GM12872 (cell line): ENCODE results near the gene CCDC97.

Experiments used
- TF ChIP-seq, protein P1 (sequence below): IDR thresholded peaks from 3 replicates; pipeline ENCODE4 v1.5.1; 2011; ENCODE audit warnings: low read depth, mild to moderate bottlenecking, low read length, moderate library complexity; ENCODE audit not compliant: insufficient read depth

Gene CCDC97

DNA sequence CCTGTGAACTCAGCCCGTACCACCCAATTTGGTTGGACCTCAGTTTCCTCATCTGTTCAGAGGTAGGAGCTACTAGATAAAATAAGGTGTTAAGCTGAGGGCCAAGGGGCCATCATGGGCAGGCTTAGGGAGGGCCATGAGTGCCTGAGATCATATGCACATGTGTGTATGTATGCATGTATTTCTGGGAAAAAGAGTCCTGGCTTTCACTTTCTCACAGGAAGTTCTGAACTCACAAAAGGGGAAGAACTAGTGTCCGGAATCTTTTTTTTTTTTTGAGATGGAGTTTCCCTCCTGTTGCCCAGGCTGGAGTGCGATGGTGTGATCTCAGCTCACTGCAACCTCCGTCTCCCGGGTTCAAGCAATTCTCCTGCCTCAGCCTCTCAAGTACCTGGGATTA lies 24.8 kb downstream of the CCDC97 start:
- TF ChIP-seq, protein P1, sequence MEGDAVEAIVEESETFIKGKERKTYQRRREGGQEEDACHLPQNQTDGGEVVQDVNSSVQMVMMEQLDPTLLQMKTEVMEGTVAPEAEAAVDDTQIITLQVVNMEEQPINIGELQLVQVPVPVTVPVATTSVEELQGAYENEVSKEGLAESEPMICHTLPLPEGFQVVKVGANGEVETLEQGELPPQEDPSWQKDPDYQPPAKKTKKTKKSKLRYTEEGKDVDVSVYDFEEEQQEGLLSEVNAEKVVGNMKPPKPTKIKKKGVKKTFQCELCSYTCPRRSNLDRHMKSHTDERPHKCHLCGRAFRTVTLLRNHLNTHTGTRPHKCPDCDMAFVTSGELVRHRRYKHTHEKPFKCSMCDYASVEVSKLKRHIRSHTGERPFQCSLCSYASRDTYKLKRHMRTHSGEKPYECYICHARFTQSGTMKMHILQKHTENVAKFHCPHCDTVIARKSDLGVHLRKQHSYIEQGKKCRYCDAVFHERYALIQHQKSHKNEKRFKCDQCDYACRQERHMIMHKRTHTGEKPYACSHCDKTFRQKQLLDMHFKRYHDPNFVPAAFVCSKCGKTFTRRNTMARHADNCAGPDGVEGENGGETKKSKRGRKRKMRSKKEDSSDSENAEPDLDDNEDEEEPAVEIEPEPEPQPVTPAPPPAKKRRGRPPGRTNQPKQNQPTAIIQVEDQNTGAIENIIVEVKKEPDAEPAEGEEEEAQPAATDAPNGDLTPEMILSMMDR = no peak

DNA sequence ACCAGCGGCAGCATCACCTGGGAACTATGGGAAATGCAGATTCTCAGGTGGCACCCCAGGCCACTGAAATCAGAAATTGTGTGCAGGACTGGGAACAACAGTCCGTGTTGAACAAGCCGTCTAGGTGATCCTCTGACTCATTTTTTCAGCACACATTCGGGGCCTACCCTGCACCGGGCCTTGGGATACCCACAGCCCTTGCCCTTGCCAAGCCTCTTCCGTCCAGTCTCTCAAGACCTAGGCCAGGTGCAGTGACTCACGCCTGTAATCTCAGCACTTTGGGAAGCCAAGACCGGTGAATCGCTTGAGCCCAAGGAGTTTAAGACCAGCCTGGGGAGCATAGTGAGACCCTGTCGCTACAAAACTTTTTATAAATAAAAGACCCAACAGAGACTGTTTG lies 25.5 kb downstream of the CCDC97 start:
- TF ChIP-seq, protein P1 = no peak

DNA sequence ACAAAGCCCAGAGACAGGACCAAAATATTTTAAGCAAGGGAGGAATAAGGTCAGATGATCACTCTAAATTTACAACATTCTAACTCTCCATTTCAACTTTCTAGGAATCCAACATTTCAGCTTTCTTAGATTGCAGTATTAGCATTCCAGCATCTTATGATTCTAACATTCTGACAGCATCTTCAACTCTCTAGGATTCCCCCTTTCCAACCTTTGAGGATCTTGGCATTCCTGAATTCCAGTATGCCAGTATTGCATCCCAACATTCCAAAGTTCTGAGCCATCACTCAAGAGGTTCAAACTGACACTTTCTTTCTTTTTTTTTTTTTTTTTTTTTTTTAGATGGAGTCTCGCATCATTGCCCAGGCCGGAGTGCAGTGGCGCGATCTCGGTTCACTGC lies 30.0 kb downstream of the CCDC97 start:
- TF ChIP-seq, protein P1 = no peak

DNA sequence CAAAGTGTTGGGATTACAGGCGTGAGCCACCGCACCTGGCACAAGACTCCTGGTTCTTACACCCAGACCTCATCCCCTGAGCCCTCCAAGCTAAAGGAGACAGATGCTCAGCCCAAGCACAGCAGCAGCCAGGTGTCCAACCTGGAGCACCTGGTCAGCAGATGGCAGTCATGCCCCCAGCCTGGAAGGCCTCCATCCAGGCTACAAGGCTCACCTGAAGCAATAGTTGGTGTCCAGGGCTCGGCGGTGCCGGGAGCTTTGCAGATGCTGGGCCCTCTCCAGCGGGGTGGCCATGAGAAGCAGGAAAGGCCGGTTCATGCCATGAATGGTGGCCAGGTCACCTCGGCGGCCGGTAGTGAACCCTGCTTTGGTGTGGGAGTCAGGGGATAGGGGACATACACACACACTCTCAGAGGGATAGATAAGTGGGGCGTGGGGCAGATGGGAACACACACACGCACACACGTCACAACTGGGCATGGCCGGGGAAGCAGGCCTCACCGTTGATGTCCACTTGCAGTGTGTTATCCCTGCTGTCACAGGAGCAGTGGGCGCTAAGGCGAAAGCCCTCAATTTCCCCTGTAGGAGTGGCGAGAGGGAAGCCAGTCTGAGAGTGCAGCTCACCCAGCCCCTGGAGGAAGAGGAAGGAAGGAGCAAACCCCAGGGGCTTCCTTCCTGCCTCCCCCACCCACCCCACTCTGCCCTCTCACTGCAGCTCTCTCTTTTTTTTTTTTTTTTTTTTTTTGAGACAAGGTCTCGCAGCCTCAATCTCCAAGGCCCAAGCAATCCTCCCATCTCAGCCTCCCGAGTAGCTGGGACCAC lies 31.9 kb downstream of the CCDC97 start:
- TF ChIP-seq, protein P1 = no peak

DNA sequence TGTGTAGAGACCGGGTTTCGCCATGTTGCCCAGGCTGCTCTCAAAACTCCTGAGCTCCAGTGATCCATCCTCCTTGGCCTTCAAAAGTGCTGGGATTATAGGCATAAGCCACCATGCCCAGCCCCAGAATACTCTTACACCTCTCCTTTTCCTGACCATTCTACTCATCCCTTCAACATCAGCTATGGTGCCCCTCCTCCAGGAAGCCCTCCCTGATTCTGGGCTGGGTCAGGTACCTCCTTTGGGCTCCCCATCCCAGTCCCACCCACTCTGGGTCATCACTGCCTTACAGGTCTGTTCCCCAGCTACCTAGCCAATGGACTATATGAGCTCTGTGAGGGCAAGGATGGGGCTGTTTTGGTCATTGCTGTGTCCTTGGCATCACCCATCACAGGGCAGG lies 34.2 kb downstream of the CCDC97 start:
- TF ChIP-seq, protein P1 = no peak

DNA sequence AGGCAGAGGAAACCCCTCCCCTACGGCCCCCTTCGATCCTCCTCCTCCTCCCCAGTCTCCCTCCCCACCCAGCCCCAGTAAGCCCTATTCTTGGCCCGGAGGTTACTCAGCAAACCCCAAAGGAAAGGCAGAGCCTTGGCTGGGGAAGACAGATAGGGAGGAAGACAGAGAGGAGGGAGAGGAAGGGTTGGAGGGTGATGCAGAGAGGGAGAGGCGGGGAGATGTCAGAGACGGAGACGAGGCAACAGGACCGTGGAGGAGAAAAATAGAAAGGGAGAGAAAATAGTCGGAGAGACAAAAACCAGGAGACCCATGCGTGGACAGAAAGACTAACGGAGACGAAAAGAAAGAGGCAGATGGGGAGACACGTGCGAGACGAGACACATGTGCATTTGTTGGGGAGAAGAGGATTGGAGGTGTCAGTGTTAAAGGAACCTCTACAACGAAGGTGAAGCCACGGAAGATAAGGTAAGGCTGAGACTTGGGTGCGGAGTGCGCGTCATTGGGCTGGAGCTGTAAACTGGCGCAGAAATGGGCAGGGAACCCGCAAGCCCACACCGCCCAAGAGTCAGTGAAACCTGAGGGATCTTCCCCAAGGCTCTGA lies 40.9 kb downstream of the CCDC97 start:
- TF ChIP-seq, protein P1 = no peak

DNA sequence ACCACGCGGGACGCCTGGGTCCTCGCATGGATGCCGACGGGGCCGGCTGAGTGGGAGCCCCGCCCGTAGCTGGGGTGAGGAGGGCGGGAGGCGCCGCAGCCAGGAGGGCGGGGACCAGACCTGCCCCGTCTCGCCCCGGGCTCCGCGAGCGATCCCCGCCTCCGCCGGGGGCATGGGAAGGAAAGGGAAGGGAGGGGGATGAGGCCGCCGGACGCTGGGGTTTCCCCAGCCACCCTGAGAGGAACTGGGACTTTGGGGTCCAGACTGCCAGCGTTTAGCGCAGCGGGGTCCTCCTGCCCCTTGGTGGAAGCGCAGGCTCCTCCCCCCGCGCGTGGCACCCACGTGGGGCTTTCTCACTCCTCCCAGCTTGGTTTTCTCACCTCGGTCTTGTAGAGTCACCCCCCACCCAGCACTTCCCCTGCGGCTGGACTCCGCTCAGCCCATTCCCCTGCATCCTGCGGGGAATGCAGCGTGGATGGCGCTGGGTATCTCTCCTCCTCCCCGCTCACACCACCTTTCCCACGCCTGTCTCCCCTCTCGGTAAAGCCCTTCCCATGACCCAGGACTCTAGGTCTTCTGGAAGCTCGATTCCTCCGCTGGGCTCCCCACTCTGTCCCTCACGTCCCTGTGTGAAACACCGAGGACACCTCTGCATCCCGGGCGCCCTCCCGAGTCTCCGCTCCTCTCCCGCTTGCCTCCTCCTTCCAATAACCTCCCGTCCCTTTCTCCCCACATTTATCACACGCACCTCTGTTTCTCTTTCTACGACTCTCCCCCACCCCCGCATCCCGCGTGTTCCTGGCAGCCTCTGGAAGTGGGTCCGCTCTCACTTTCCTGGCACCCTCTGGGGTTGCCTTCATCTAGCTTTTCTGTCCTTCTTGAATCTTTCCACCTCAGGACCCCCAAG lies 41.6 kb downstream of the CCDC97 start:
- TF ChIP-seq, protein P1 = no peak
